Sigmoid colon (tissue), 4 donors: ENCODE data around the gene NEUROD1.

ENCODE experiments used
- EP300 ChIP-seq, 4 donors: sonication (generic); formaldehyde crosslinking; IDR thresholded peaks; one replicate each; pipeline ENCODE4 v1.6.1; 2017; ENCODE audit warnings: antibody characterized with exemption in 4 of 4
- POLR2A ChIP-seq, 2 donors: fragments of 450-650 bp; IDR thresholded peaks; one replicate each; pipeline ENCODE4 v1.6.1; 2016; ENCODE audit warnings: antibody characterized with exemption in 2 of 2, mild to moderate bottlenecking in 2 of 2, moderate library complexity in 2 of 2
- POLR2AphosphoS5 ChIP-seq, 4 donors: sonication (generic); formaldehyde crosslinking; IDR thresholded peaks; one replicate each; pipeline ENCODE4 v1.6.1; 2017; ENCODE audit warnings: antibody characterized with exemption in 4 of 4
- TF ChIP-seq, protein P1 (sequence below), 4 experiments: fragments of 450-650 bp in 3 of 4; fragments of 200-600 bp in 1 of 4; IDR thresholded peaks; one replicate each; pipeline ENCODE4 v1.5.1; 2016 to 2019; ENCODE audit warnings: antibody characterized with exemption in 4 of 4, mild to moderate bottlenecking in 3 of 4, moderate library complexity in 2 of 4

DNA sequence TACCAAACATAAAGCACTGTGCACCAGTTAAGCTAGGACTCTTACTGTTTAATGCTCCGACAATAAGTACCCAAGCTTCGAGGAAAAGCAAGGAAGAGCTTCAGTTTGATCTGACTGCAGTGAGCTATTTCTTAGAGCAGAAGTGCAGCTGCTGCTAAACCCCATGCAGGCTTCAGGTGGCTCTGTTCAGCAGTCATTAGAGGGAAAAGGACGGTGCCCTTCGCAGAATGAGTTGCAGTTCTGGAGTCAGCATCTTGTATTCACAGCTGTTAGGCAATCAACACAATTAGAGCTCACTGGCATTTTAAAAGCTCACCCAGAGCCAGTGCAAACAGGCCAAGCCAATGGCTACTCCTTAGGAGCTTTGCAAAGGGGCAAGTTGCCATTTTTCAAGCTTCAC lies 21.9 kb downstream of the NEUROD1 start:
- TF ChIP-seq POLR2A (IDR thresholded peaks at IDR 0.05) (no peak), POLR2AphosphoS5 (IDR thresholded peaks at IDR 0.05) (no peak), EP300 (IDR thresholded peaks at IDR 0.05) (no peak)
- TF ChIP-seq, protein P1, sequence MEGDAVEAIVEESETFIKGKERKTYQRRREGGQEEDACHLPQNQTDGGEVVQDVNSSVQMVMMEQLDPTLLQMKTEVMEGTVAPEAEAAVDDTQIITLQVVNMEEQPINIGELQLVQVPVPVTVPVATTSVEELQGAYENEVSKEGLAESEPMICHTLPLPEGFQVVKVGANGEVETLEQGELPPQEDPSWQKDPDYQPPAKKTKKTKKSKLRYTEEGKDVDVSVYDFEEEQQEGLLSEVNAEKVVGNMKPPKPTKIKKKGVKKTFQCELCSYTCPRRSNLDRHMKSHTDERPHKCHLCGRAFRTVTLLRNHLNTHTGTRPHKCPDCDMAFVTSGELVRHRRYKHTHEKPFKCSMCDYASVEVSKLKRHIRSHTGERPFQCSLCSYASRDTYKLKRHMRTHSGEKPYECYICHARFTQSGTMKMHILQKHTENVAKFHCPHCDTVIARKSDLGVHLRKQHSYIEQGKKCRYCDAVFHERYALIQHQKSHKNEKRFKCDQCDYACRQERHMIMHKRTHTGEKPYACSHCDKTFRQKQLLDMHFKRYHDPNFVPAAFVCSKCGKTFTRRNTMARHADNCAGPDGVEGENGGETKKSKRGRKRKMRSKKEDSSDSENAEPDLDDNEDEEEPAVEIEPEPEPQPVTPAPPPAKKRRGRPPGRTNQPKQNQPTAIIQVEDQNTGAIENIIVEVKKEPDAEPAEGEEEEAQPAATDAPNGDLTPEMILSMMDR (IDR thresholded peaks at IDR 0.05), result no peak
